ENCODE measurements around the gene GALNTL6. TPM values are rescaled to one million over a fixed set of nuclear protein-coding genes. Genes with fewer than 3 reads are reported as not detected.

The GALNTL6 gene
- total RNA-seq, 6 donors from 2014 or later: 0.26 to 18.9 TPM; not detected in 4

DNA sequence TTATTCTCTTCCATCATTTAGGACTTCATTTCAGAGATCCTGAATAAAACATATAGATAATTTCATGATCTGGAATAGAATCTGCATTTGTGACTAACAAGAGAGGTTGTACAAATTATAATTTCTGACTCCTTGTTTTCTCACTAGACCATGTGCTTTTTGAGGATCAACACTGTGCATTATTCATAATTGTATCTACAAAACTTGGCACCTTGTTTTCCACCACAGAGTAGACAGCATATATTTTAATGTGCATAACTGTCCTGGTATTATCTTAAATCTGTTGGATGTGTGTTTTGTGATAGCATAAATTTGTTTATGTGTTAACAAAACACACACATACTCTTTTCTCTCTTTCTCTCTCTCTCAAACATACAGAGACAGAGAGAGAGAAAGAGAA lies 840.5 kb downstream of the GALNTL6 start:
- H3K9me3 ChIP-seq: no peaks in the 10 kb centered on the region
- no peak overlapping the region for H3K27ac ChIP-seq
- no peak for ATAC-seq (ENCODE audit: low FRiP score in 2 of 2)
- H3K4me1 ChIP-seq: no peaks in the 10 kb centered on the region
- no peaks in the 10 kb centered on the region for H3K36me3 ChIP-seq
- no peak overlapping the region for H3K4me3 ChIP-seq
- TF ChIP-seq POLR2A (IDR thresholded peaks at IDR 0.05) (no peak), EP300 (IDR thresholded peaks at IDR 0.05) (no peak), POLR2AphosphoS5 (IDR thresholded peaks at IDR 0.05) (no peak)
- TF ChIP-seq, protein P1, sequence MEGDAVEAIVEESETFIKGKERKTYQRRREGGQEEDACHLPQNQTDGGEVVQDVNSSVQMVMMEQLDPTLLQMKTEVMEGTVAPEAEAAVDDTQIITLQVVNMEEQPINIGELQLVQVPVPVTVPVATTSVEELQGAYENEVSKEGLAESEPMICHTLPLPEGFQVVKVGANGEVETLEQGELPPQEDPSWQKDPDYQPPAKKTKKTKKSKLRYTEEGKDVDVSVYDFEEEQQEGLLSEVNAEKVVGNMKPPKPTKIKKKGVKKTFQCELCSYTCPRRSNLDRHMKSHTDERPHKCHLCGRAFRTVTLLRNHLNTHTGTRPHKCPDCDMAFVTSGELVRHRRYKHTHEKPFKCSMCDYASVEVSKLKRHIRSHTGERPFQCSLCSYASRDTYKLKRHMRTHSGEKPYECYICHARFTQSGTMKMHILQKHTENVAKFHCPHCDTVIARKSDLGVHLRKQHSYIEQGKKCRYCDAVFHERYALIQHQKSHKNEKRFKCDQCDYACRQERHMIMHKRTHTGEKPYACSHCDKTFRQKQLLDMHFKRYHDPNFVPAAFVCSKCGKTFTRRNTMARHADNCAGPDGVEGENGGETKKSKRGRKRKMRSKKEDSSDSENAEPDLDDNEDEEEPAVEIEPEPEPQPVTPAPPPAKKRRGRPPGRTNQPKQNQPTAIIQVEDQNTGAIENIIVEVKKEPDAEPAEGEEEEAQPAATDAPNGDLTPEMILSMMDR (IDR thresholded peaks at IDR 0.05): no peak
- no peak for DNase-seq
- H3K27me3 ChIP-seq: no peaks in the 10 kb centered on the region

GRCh38 chr4:172654457-172654856 lies 841.3 kb downstream of the GALNTL6 start:
- H3K4me1 ChIP-seq: no peaks in the 10 kb centered on the region
- no peaks in the 10 kb centered on the region for H3K36me3 ChIP-seq
- H3K4me3 ChIP-seq: no peak overlapping the region
- ATAC-seq (ENCODE audit: low FRiP score in 2 of 2) (no peak), DNase-seq (no peak)
- TF ChIP-seq POLR2AphosphoS5 (IDR thresholded peaks at IDR 0.05): no peak
- TF ChIP-seq, protein P1 (IDR thresholded peaks at IDR 0.05): no peak
- TF ChIP-seq EP300 (IDR thresholded peaks at IDR 0.05): no peak
- no peak for TF ChIP-seq POLR2A (IDR thresholded peaks at IDR 0.05)
- WGBS, 2 donors: 75 to 84% methylated on average over 3 of the region's 3 CpGs
- H3K27me3 ChIP-seq: no peaks in the 10 kb centered on the region
- H3K27ac ChIP-seq: no peak overlapping the region
- no peaks in the 10 kb centered on the region for H3K9me3 ChIP-seq

DNA sequence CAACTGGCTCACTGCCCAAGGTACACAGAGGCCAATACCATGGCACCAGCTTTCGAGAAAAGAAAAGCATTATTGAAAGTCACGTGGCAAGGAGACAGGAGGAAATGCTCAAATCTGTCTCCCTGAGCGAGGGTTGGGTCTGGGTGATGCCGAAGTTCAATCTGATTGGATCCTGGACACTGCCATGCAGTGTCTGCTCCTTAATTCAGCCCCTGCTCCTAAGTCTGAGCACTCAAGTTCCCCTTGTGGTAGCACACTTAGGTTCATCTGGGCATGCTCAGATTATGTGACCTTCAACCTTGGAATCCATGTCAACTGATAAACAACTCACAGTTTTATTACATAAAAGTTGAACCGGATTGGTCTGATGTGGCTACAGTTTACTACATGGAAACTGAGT lies 842.9 kb downstream of the GALNTL6 start:
- TF ChIP-seq POLR2A (IDR thresholded peaks at IDR 0.05): no peak
- TF ChIP-seq EP300 (IDR thresholded peaks at IDR 0.05): no peak
- no peak for TF ChIP-seq POLR2AphosphoS5 (IDR thresholded peaks at IDR 0.05)
- TF ChIP-seq, protein P1 (IDR thresholded peaks at IDR 0.05): no peak
- no peak for ATAC-seq (ENCODE audit: low FRiP score in 2 of 2)
- no peak for DNase-seq
- no peaks in the 10 kb centered on the region for H3K27me3 ChIP-seq
- H3K4me3 ChIP-seq: no peak overlapping the region
- H3K9me3 ChIP-seq: no peaks in the 10 kb centered on the region
- H3K4me1 ChIP-seq: no peaks in the 10 kb centered on the region
- 77 to 84% methylated on average over 5 of the region's 5 CpGs for WGBS, 2 donors
- H3K36me3 ChIP-seq: no peaks in the 10 kb centered on the region
- no peak overlapping the region for H3K27ac ChIP-seq

- DNase-seq: no peak
- no peak for TF ChIP-seq POLR2A (IDR thresholded peaks at IDR 0.05)
- TF ChIP-seq, protein P1 (IDR thresholded peaks at IDR 0.05): no peak
- TF ChIP-seq POLR2AphosphoS5 (IDR thresholded peaks at IDR 0.05): no peak
- TF ChIP-seq EP300 (IDR thresholded peaks at IDR 0.05): no peak
- no peaks in the 10 kb centered on the region for H3K27me3 ChIP-seq
- H3K27ac ChIP-seq: no peak overlapping the region
- H3K36me3 ChIP-seq: no peaks in the 10 kb centered on the region
- ATAC-seq (ENCODE audit: low FRiP score in 2 of 2): peak in 1 of 2 donors; percentile 12
- 80% methylated on average over 6 of the region's 6 CpGs for WGBS, 2 donors
- no peaks in the 10 kb centered on the region for H3K9me3 ChIP-seq
- no peak overlapping the region for H3K4me3 ChIP-seq
- no peaks in the 10 kb centered on the region for H3K4me1 ChIP-seq
Observed at GRCh38 chr4:172657081-172657480, 843.9 kb downstream of the GALNTL6 start.

- no peak for TF ChIP-seq POLR2A (IDR thresholded peaks at IDR 0.05)
- TF ChIP-seq EP300 (IDR thresholded peaks at IDR 0.05): no peak
- H3K4me1 ChIP-seq: no peaks in the 10 kb centered on the region
Observed at GRCh38 chr4:172660251-172660650, 847.0 kb downstream of the GALNTL6 start.

More at GRCh38 chr4:172660251-172660650, 847.0 kb downstream of the GALNTL6 start:
- Histone ChIP-seq H3K27ac (no peak overlapping the region), H3K4me3 (no peak overlapping the region), H3K9me3 (no peaks in the 10 kb centered on the region), H3K36me3 (no peaks in the 10 kb centered on the region), H3K27me3 (no peaks in the 10 kb centered on the region)
- DNase-seq (no peak), ATAC-seq (ENCODE audit: low FRiP score in 2 of 2) (no peak)
- 42 to 60% methylated on average over 3 of the region's 3 CpGs for WGBS, 2 donors
